T-helper 9 cell (primary cell): ENCODE results near the gene AJM1.
A peak's percentile ranks its signal among the peaks of the same experiment; 100 is the strongest.

Experiments used
- DNase-seq: peaks from one replicate; pipeline ENCODE4 v3.0.0-alpha.2; 2020

The AJM1 gene

GRCh38 chr9:136845465-136846260 is 3.4 kb downstream of the AJM1 start:
- DNase-seq, result no peak

GRCh38 chr9:136846376-136847087 is 4.3 kb downstream of the AJM1 start:
- DNase-seq, result no peak

- DNase-seq, result no peak
These were observed 5.0 kb downstream of the AJM1 start for GRCh38 chr9:136847088-136847825.

GRCh38 chr9:136847826-136848392 is 5.6 kb downstream of the AJM1 start:
- DNase-seq, result peak; percentile 58

GRCh38 chr9:136848393-136849037 is 6.2 kb downstream of the AJM1 start:
- DNase-seq, result no peak

- peak; percentile 94 for DNase-seq
These were observed 7.0 kb downstream of the AJM1 start, which contains the start of gene PHPT1 for GRCh38 chr9:136849038-136849959. PHPT1 (plus strand) TSS chr9:136849409; CDS start chr9:136849431, 22 bp downstream.

GRCh38 chr9:136849960-136850865 is 7.9 kb downstream of the AJM1 start:
- DNase-seq, result no peak

- no peak for DNase-seq
These were observed 8.8 kb downstream of the AJM1 start for GRCh38 chr9:136850866-136851775.

- no peak for DNase-seq
These were observed 9.8 kb downstream of the AJM1 start, which contains the start of gene MAMDC4 for GRCh38 chr9:136851941-136852663. MAMDC4 (plus strand) TSS chr9:136852346; CDS start chr9:136852417, 71 bp downstream.

GRCh38 chr9:136852664-136853595 is 10.7 kb downstream of the AJM1 start:
- no peak for DNase-seq

- DNase-seq, result no peak
These were observed 11.4 kb downstream of the AJM1 start for GRCh38 chr9:136853596-136854112.

GRCh38 chr9:136854113-136854841 is 12.0 kb downstream of the AJM1 start:
- no peak for DNase-seq

GRCh38 chr9:136854842-136855460 is 12.7 kb downstream of the AJM1 start:
- DNase-seq, result no peak

- DNase-seq, result no peak
These were observed 13.3 kb downstream of the AJM1 start for GRCh38 chr9:136855461-136856078.

- no peak for DNase-seq
These were observed 13.8 kb downstream of the AJM1 start for GRCh38 chr9:136856079-136856476.
